ENCODE measurements around the gene PLIN4. TPM values are rescaled to one million over a fixed set of nuclear protein-coding genes. Genes with fewer than 3 reads are reported as not detected.

The PLIN4 gene
- total RNA-seq, 1 donor from 2014 or later = 69.5 TPM

- Histone ChIP-seq H3K9me3 (no peaks in the 10 kb centered on the region), H3K4me1 (peaks cover 5% of the 10 kb centered on the region), H3K27ac (no peak overlapping the region), H3K36me3 (no peaks in the 10 kb centered on the region), H3K27me3 (no peaks in the 10 kb centered on the region), H3K4me3 (no peak overlapping the region)
- TF ChIP-seq POLR2A (IDR thresholded peaks at IDR 0.05) (no peak), CTCF (IDR thresholded peaks at IDR 0.05) (no peak), POLR2AphosphoS5 (IDR thresholded peaks at IDR 0.05; ENCODE audit: insufficient read depth in 1 of 2, low read depth in 1 of 2) (no peak)
- intact Hi-C loops (cut with DNase I) = no loop called here
- no peak for DNase-seq (ENCODE audit: extremely low spot score in 2 of 2)
Observed at GRCh38 chr19:4467835-4468234, 50.5 kb downstream of the PLIN4 start.

GRCh38 chr19:4464815-4465581 is 53.3 kb downstream of the PLIN4 start:
- intact Hi-C loops (cut with DNase I) = no loop called here
- no peaks in the 10 kb centered on the region for H3K4me1 ChIP-seq
- no peaks in the 10 kb centered on the region for H3K36me3 ChIP-seq
- no peaks in the 10 kb centered on the region for H3K27me3 ChIP-seq
- H3K4me3 ChIP-seq = no peak overlapping the region
- no peaks in the 10 kb centered on the region for H3K9me3 ChIP-seq
- TF ChIP-seq POLR2A (IDR thresholded peaks at IDR 0.05) (no peak), CTCF (IDR thresholded peaks at IDR 0.05) (no peak)
- H3K27ac ChIP-seq = no peak overlapping the region
- DNase-seq (ENCODE audit: extremely low spot score in 2 of 2) = no peak

GRCh38 chr19:4457654-4458395 is 60.5 kb downstream of the PLIN4 start, which contains the start of gene UBXN6:
Gene UBXN6, minus strand, starts transcription at chr19:4457794. Its CDS starts 97 bp downstream, at chr19:4457697.
- peaks cover 0 to 8% of the 10 kb centered on the region in 2 donors for H3K36me3 ChIP-seq
- peak within 1 kb of the TSS; percentile 86 for H3K27ac ChIP-seq
- no peak for TF ChIP-seq POLR2A (IDR thresholded peaks at IDR 0.05)
- peak in 1 of 3 experiments; percentile 6 for TF ChIP-seq CTCF (IDR thresholded peaks at IDR 0.05)
- peak; percentile 56 to 85 for TF ChIP-seq POLR2AphosphoS5 (IDR thresholded peaks at IDR 0.05; ENCODE audit: insufficient read depth in 1 of 2, low read depth in 1 of 2)
- DNase-seq (ENCODE audit: extremely low spot score in 2 of 2) = peak in 1 of 2 donors; percentile 98
- peaks cover 33% of the 10 kb centered on the region for H3K4me1 ChIP-seq
- H3K4me3 ChIP-seq = peak within 1 kb of the TSS; percentile 74 to 87
- H3K27me3 ChIP-seq = no peaks in the 10 kb centered on the region
- H3K9me3 ChIP-seq = no peaks in the 10 kb centered on the region
- intact Hi-C loops (cut with DNase I) = loop anchor here (2.0 kb wide), 1 partner anchor 57 kb away; the partner anchor contains the start of gene SH3GL1

GRCh38 chr19:4456843-4457653 is 61.2 kb downstream of the PLIN4 start:
- Histone ChIP-seq H3K27me3 (no peaks in the 10 kb centered on the region), H3K4me3 (peak overlapping the region; percentile 74 to 87), H3K27ac (peak overlapping the region; percentile 86), H3K4me1 (peaks cover 33% of the 10 kb centered on the region), H3K36me3 (peaks cover 0 to 16% of the 10 kb centered on the region in 2 donors), H3K9me3 (no peaks in the 10 kb centered on the region)
- intact Hi-C loops (cut with DNase I) = loop anchor here (2.0 kb wide), 1 partner anchor 56 kb away; the partner anchor contains the start of gene SH3GL1
- no peak for TF ChIP-seq CTCF (IDR thresholded peaks at IDR 0.05)
- peak in 1 of 2 donors; percentile 11 for TF ChIP-seq POLR2A (IDR thresholded peaks at IDR 0.05)
- peak in 1 of 2 donors; percentile 58 for TF ChIP-seq POLR2AphosphoS5 (IDR thresholded peaks at IDR 0.05; ENCODE audit: insufficient read depth in 1 of 2, low read depth in 1 of 2)
- DNase-seq (ENCODE audit: extremely low spot score in 2 of 2) = no peak

All from vagina (tissue), 2 donors.